Mucosa of rectum (tissue), 2 donors: ENCODE results near the gene RNF7.
"Not testable (repeated sequence)": the region's sequence is repeated elsewhere in the genome, so short reads cannot be mapped to it uniquely, and the experiment has no call there.

Experiments used
- H3K27ac ChIP-seq, 2 donors: one replicate each; pipeline ENCODE4 v1.7.0; 2013; ENCODE audit warnings: inconsistent platforms in 2 of 2, low read depth in 2 of 2, low read length in 2 of 2
- H3K27me3 ChIP-seq, 2 donors: one replicate each; pipeline ENCODE4 v1.7.0; 2013; ENCODE audit warnings: low read length in 2 of 2; ENCODE audit not compliant: control insufficient read depth in 2 of 2, insufficient read depth in 2 of 2
- H3K36me3 ChIP-seq, 2 donors: one replicate each; pipeline ENCODE4 v1.7.0; 2013; ENCODE audit warnings: low read length in 2 of 2; ENCODE audit not compliant: control insufficient read depth in 2 of 2, insufficient read depth in 2 of 2
- H3K4me1 ChIP-seq, 2 donors: one replicate each; pipeline ENCODE4 v1.7.0; 2013; ENCODE audit warnings: low read length in 2 of 2, mild to moderate bottlenecking in 1 of 2; ENCODE audit not compliant: control insufficient read depth in 2 of 2, insufficient read depth in 2 of 2
- H3K4me3 ChIP-seq, 2 donors: one replicate each; pipeline ENCODE4 v1.7.0; 2013; ENCODE audit warnings: low read length in 2 of 2
- H3K9ac ChIP-seq, 2 donors: one replicate each; pipeline ENCODE4 v1.7.0; 2013; ENCODE audit warnings: low read length in 2 of 2, low read depth in 1 of 2, mild to moderate bottlenecking in 1 of 2
- H3K9me3 ChIP-seq, 2 donors: one replicate each; pipeline ENCODE4 v1.7.0; 2013; ENCODE audit warnings: low read length in 2 of 2; ENCODE audit not compliant: control insufficient read depth in 2 of 2
- donor health status: healthy.
- donor health status: Normal muscosa, but diverticular disease.

The RNF7 gene

GRCh38 chr3:141738022-141738890 is at the start of gene RNF7:
Gene RNF7, plus strand, starts transcription at chr3:141738298. Its CDS starts 44 bp downstream, at chr3:141738342.
- Histone ChIP-seq H3K9ac (peak within 1 kb of the TSS; percentile 90 to 96), H3K9me3 (no peaks in the 10 kb centered on the region), H3K4me1 (peaks cover 13 to 15% of the 10 kb centered on the region in 2 donors), H3K36me3 (peaks cover 3 to 4% of the 10 kb centered on the region in 2 donors), H3K4me3 (peak within 1 kb of the TSS; percentile 84 to 91), H3K27ac (peak within 1 kb of the TSS; percentile 94 to 98), H3K27me3 (no peaks in the 10 kb centered on the region)

DNA sequence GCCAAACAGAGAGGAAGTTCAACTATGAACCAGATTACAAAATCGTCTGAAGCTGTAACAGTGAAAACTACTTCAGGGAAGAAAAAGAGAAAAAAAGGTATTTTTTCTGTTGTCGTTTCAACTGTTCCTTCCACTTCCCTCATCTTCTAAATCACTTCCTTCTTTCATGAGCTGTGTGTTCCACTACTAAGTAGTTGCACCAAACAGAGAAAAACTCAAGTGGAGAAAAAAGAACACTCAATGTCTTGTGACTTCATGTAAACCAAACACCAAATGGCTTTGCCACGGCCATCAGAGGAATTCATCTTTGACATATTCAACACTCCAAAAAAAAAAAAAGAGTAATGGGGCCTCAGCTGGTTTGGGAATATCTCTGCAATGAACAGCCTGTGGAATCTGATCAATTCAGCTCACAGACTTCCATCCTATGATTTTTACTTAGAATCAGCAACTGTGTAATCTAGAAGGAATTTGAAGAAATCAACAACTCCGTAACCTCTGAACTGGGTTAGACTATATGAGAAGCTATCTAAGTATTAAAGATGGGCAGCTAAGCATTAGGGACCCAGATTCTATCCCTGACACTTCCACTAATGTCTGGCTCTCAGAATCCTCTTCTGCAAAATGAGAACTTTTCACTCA is 47.5 kb upstream of the RNF7 start:
- no peak overlapping the region for H3K4me3 ChIP-seq
- peaks cover 0 to 3% of the 10 kb centered on the region in 2 donors for H3K9me3 ChIP-seq
- H3K9ac ChIP-seq: no peak overlapping the region
- no peaks in the 10 kb centered on the region for H3K36me3 ChIP-seq
- no peak overlapping the region for H3K27ac ChIP-seq
- H3K27me3 ChIP-seq: no peaks in the 10 kb centered on the region
- peaks cover 0 to 4% of the 10 kb centered on the region in 2 donors for H3K4me1 ChIP-seq

DNA sequence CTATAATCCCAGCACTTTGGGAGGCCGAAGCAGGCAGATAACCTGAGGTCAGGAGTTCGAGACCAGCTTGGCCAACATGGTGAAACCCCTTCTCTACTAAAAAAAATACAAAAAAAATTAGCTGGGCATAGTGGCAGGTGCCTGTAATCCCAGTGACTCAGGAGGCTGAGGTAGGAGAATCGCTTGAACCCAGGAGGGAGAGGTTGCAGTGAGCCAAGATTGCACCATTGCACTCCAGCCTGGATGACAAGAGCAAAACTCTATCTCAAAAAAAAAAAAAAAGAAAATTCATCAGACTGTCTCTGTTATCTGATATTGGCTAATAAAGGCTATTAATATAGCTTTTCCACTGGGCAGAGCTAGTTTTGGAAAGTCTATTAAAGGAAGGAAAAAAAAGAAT is 46.6 kb upstream of the RNF7 start:
- not testable (repeated sequence) for H3K27me3 ChIP-seq, H3K4me3 ChIP-seq, H3K4me1 ChIP-seq, H3K27ac ChIP-seq, H3K9ac ChIP-seq, H3K36me3 ChIP-seq, H3K9me3 ChIP-seq

GRCh38 chr3:141692973-141693372 is 45.1 kb upstream of the RNF7 start:
- not testable (repeated sequence) for H3K27ac ChIP-seq, H3K9ac ChIP-seq, H3K36me3 ChIP-seq, H3K9me3 ChIP-seq, H3K27me3 ChIP-seq, H3K4me1 ChIP-seq, H3K4me3 ChIP-seq

GRCh38 chr3:141699324-141699723 is 38.8 kb upstream of the RNF7 start:
- H3K9me3 ChIP-seq: no peaks in the 10 kb centered on the region
- no peaks in the 10 kb centered on the region for H3K4me1 ChIP-seq
- H3K9ac ChIP-seq: no peak overlapping the region
- H3K27ac ChIP-seq: no peak overlapping the region
- H3K36me3 ChIP-seq: no peaks in the 10 kb centered on the region
- no peaks in the 10 kb centered on the region for H3K27me3 ChIP-seq
- H3K4me3 ChIP-seq: no peak overlapping the region

- no peaks in the 10 kb centered on the region for H3K27me3 ChIP-seq
- no peaks in the 10 kb centered on the region for H3K9me3 ChIP-seq
- H3K4me3 ChIP-seq: no peak overlapping the region
- H3K9ac ChIP-seq: no peak overlapping the region
- no peak overlapping the region for H3K27ac ChIP-seq
- H3K4me1 ChIP-seq: no peaks in the 10 kb centered on the region
- H3K36me3 ChIP-seq: no peaks in the 10 kb centered on the region
Measured at GRCh38 chr3:141699897-141700296, 38.2 kb upstream of the RNF7 start.

- not testable (repeated sequence) for H3K4me1 ChIP-seq, H3K4me3 ChIP-seq, H3K9ac ChIP-seq, H3K36me3 ChIP-seq, H3K27me3 ChIP-seq, H3K9me3 ChIP-seq, H3K27ac ChIP-seq
Measured at GRCh38 chr3:141703367-141703766, 34.7 kb upstream of the RNF7 start.

DNA sequence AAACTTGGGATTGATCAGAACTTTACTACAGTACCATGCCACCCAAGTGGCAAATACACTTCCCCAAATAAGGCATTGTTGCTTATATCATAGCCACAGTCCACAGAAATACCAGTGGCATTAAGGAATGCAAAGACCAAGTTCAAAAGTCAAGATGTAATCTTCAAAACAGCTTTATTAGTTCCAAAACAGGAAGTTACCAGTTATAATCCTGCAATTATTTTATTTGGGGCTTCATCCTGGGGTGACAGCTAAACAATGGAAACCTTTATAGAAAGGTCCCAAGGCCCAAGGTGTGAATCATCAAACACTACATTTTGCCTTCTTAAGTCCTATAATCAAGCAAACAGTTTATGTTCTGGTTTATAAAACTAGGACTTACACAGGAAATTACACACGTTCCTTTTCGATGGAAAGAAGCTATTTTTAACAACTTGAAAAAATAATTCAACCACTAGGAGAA is 30.3 kb upstream of the RNF7 start:
- Histone ChIP-seq H3K4me3 (no peak overlapping the region), H3K27me3 (no peaks in the 10 kb centered on the region), H3K9ac (no peak overlapping the region), H3K27ac (no peak overlapping the region), H3K36me3 (no peaks in the 10 kb centered on the region), H3K9me3 (no peaks in the 10 kb centered on the region), H3K4me1 (no peaks in the 10 kb centered on the region)

DNA sequence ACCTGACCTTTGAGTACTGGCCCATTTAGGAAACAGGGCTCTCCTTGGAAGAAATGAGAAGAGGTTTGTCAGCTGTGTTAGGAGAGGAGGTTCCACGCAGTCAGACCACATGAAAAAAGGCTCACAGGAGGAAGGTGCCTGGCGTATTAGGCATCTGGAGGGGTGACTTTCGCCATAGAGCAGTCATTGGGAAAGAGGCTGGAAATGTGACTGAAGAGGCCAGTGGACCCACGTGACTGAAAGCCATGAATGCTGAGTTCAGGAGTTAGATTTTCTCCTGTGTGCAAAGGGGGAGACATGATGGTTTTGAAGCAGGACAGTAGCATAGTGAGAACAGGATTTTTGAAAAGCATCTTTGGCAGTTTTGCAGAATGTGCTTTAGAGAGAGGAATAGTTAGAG is 29.7 kb upstream of the RNF7 start:
- Histone ChIP-seq H3K4me3 (no peak overlapping the region), H3K9me3 (no peaks in the 10 kb centered on the region), H3K4me1 (no peaks in the 10 kb centered on the region), H3K27ac (no peak overlapping the region), H3K36me3 (no peaks in the 10 kb centered on the region), H3K9ac (no peak overlapping the region), H3K27me3 (no peaks in the 10 kb centered on the region)

DNA sequence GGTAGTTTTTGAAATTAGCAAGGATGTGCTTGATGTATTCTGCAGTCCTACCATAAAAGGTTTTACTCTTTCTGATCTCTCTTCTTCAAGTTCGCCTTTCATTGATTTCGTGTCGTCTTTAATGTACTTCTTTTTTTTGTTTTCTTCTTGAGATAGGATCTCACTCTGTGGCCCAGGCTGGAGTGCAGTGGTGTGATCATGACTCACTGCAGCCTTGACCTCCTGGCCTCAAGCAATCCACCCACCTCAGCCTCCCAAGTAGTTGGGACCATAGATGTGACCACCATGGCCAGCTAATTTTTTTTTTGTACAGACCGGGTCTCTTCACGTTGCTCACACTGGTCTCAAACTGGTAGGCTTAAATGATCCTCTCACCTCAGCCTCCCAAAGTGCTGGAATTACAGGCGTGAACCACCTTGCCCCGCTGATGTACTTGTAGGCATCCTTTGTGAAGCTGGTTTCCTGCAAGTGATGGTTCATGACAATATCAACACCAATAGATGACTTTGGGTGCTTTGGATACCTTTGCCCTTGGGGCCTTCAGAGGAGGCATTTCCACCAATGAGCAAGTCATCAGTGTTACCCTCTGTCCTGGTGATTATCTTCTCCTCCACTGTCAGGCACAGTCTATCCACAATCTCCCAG is 28.9 kb upstream of the RNF7 start:
- H3K4me1 ChIP-seq: no peaks in the 10 kb centered on the region
- no peak overlapping the region for H3K4me3 ChIP-seq
- no peaks in the 10 kb centered on the region for H3K36me3 ChIP-seq
- H3K9ac ChIP-seq: no peak overlapping the region
- no peaks in the 10 kb centered on the region for H3K9me3 ChIP-seq
- no peak overlapping the region for H3K27ac ChIP-seq
- H3K27me3 ChIP-seq: no peaks in the 10 kb centered on the region
